ENCODE data around the gene PDS5A.
"Not testable (repeated sequence)": the region's sequence is repeated elsewhere in the genome, so short reads cannot be mapped to it uniquely, and the experiment has no call there.

PDS5A gene

DNA sequence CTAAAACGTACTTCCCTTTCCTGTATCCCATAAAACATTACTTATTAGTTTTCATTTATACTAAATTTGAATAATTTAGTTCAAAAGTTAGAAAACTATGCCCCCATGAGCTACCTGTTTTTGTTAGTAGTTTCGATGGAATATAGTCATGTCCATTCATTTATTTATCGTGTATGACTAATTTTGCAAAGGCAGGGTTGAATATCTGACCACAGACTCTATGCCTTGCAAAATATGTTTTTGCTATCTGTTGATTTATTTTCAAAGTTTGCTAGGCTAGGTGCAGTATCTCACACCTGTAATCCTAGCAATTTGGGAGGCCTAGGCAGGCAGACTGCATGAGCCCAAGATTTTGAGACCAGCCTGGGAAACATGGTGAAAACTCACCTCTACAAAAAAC is 78.4 kb downstream of the PDS5A start:
- DNase-seq: no peak

GRCh38 chr4:39898015-39898414 is 79.7 kb downstream of the PDS5A start:
- no peak for DNase-seq

DNA sequence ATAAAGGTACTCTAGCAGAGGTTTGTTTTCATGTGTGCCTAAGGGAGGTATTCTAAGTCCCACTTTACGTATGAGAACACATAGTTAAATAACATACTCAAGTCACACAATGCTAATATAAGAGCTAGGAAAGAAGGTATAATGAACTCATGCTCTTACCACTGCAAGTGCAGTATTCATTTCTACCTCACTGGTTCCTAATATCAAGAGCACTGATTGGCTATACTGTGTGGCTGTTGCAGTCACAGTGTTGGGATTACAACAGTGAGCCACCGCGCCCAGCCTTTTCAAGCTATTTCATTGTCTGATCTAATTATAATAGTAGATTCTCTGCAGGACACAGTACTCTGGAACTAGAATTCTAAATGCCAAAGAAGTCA is 84.0 kb downstream of the PDS5A start:
- no peak for DNase-seq

- DNase-seq: no peak
These were observed 84.6 kb downstream of the PDS5A start for GRCh38 chr4:39892988-39893692.

GRCh38 chr4:39889226-39889625 is 88.5 kb downstream of the PDS5A start:
- no peak for DNase-seq

DNA sequence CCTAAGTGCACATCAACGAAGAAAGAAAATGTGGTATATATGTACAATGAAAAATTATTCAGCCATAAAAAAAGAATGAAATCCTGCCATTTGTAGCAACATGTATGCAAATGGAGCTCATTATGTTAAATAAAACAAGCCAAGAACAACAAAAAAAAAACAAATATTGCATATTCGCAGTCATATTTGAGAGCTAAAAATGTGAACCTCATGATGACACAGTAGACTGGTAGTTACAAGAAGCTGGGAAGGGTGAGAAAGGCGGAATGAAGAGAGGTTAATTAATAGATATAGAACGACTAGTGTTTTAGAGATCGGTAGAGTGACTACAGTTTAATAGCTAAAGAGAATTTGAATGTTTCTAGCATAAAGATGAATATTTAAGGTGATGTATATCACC is 89.2 kb downstream of the PDS5A start:
- no peak for DNase-seq

- no peak for DNase-seq
These were observed 94.1 kb downstream of the PDS5A start for GRCh38 chr4:39883646-39884045.

DNA sequence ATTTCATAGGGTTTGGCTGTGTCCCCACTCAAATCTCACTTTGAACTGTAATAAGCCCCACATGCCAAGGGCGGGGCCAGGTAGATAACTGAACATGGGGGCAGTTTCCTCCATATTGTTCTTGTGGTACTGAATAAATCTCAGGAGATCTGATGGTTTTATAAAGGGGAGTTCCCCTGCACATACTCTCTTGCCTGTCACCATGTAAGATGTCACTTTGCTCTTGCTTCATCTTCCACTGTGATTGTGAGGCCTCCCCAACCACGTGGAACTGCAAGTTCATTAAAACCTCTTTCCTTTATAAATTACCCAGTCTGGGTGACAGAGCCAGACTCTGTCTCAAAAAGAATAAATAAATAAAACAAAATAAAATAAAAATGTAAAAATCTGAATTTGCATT is 95.9 kb downstream of the PDS5A start:
- DNase-seq: no peak

DNA sequence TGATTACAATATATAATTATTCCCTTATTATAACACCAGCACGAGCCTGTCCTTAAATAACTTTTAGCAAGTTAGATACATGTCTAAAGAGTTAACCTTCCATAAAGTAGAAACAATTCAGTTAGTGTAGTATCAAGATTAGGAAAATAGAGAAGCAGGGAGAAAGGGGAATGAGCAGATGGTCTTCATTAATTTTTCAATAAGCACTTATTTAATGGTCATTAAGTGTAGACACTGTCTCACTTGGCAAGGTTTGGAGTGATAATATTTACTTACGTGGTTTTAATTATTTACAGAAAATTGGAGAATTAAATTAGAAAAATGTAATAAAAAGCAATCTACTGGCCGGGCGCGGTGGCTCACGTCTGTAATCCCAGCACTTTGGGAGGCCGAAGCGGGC is 99.7 kb downstream of the PDS5A start:
- no peak for DNase-seq

DNA sequence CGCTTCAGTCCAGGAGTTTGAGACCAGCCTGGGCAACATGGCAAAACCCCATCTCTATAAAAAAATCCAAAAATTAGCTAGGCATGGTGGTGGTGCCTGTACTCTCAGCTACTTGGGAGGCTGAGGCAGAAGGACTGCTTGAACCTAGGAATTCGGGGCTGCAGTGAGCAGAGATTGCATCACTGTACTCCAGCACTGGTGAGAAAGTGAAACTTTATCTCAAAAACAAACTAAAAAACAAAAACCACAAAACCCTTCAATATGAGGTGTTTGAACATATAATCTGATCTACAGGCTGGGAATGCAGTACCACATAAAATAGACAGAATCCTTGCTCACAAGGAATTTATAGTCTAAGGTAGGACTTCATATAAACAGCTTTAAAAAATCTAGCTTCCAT is 103.9 kb downstream of the PDS5A start:
- DNase-seq: no peak

- DNase-seq: no peak
These were observed 112.4 kb downstream of the PDS5A start for GRCh38 chr4:39865280-39865679.

GRCh38 chr4:39864391-39864790 is 113.3 kb downstream of the PDS5A start:
- no peak for DNase-seq

DNA sequence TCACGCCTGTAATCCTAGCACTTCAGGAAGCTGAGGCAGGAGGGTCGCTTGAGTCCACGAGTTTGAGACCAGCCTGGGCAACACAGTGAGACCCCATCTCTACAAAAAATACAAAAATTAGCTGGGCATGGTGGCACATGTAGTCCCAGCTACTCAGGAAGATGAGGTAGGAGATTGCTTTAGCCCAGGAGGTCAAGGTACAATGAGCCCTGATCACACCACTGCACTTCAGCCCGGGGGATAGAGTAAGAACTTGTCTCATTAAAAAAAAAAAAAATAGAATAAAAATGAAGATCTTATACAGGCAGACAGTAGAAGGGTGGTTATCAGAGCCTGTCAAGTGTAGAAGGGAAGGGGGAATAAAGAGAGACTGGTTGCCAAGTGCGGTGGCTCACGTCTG is 116.9 kb downstream of the PDS5A start:
- no peak for DNase-seq

- DNase-seq: no peak
These were observed 121.7 kb downstream of the PDS5A start for GRCh38 chr4:39855909-39856512.

DNA sequence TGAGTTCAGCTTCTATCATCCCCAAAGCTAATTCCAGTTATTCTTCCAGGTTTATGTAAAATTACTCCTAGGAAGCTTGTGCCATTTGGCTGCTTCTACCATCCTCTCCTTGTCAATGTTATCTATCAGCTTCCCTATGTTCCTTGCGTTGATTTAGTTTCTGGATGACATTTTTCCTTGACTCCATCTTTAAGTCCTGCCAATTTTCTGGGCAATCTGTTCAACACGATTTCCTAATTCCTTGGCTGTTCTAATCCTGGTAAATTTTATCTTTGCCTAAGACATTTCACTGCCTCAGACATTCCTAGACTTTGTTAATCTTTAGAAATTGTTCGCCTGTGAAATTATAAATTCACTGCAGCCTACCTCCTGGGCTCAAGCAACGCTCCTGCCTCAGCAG is 125.1 kb downstream of the PDS5A start:
- DNase-seq: no peak

GRCh38 chr4:39850727-39851126 is 127.0 kb downstream of the PDS5A start:
- no peak for DNase-seq

DNA sequence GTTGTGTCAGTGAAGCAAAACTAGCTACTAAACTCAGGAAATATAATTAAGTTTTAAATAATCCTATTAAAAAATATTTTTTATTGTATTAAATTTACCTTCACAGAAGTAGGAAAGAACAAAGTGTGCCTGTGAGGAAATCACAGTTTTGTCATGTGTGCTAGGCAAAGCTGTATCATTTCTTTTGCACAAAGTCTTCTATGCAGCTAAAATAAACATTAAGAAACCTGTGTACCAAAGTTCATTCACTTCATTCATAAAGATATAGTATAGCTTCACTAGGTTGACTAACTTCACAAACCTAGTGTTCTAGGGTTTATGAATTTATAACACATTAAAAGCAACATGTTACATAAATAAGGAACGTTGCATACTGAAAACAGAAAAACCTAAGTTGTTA is 131.0 kb downstream of the PDS5A start:
- DNase-seq: no peak

DNA sequence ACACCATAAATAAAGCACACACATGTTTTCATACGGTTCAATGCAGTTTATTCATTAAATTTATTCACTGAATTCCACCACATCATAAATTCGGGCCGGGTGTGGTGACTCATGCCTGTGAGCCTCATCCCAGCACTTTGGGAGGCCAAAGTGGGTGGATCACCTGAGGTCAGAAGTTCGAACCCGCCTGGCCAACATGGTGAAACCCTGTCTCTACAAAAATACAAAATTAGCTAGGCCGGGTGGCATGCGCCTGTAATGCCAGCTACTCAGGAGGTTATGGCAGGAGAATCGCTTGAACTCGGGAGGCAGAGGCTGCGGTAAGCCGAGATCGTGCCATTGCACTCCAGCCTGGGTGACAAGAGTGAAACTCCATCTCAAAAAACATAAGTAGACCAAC is 131.6 kb downstream of the PDS5A start:
- no peak for DNase-seq

GRCh38 chr4:39841894-39842293 is 135.8 kb downstream of the PDS5A start:
- DNase-seq: no peak

DNA sequence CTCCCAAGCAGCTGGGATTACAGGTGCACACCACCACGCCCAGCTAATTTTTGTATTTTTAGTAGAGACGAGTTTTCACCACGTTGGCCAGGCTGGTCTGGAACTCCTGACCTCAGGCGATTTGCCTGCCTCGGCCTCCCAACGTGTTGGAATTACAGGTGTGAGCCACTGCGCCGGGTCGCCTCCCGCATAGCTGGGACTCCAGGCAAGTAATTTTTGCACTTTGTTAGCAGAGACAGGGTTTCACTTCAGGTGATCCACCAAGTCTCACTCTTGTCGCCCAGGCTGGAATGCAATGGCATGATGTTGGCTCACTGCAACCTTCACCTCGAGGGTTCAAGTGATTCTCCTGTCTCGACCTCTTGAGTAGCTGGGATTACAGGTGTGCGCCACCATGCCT is 137.2 kb downstream of the PDS5A start:
- not testable (repeated sequence) for DNase-seq

GRCh38 chr4:39840027-39840426 is 137.7 kb downstream of the PDS5A start:
- no peak for DNase-seq

- not testable (repeated sequence) for DNase-seq
These were observed 139.3 kb downstream of the PDS5A start for GRCh38 chr4:39838431-39838830.

- no peak for DNase-seq
These were observed 143.4 kb downstream of the PDS5A start for GRCh38 chr4:39834269-39834668.

- DNase-seq: no peak
These were observed 151.9 kb downstream of the PDS5A start for GRCh38 chr4:39825741-39826231.

DNA sequence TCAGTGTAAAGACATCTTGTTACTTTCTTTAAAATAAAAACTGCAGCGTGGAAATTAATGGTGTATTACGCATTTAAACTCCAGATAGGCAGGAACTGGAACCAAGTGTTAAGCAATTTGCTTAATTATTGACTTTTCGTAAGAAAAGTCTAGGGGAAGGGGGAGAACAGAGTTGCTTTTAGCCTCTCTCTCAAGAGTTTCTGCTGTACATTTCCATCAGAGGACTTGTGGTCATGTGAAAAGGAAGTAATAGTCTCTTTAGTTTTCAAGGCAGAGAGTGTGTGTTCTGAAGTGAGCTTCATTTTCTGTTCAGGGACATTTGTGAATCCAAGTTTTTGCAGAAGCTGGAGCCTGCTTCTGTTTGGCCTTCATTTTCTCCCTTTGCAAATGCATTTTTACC is 152.6 kb downstream of the PDS5A start:
- no peak for DNase-seq

All from stimulated activated CD4-positive, alpha-beta T cell treated with anti-CD3 and anti-CD28 coated beads, Interleukin-4, amount 100 ng/mL, for 1 hour (primary cell).